ENCODE results near the gene ARHGEF10L.
"Not testable (repeated sequence)": the region's sequence is repeated elsewhere in the genome, so short reads cannot be mapped to it uniquely, and the experiment has no call there.

The ARHGEF10L gene

DNA sequence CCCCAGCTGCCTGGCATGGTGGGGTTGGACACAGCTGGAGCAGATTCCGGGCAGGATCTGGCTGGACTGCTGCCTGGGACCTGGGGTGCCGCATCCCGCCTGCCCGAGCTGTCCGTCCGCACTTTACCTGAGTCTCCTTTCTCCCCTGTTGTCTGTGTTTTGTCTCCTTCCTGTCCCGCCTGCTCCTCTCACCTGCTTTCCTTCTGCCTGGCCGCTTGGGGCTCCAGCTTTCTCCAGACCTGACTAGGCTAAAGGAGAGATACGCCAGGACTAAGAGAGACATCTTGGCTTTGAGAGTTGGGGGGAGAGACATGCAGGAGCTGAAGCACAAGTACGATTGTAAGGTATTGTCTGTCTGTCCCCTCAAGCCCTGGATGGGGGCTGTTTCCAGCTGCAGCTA, 73.3 kb downstream of the ARHGEF10L start:
- no peak for DNase-seq (ENCODE audit: low spot score)

- no peak for DNase-seq (ENCODE audit: low spot score)
Observed at GRCh38 chr1:17614586-17614985, 75.1 kb downstream of the ARHGEF10L start.

DNA sequence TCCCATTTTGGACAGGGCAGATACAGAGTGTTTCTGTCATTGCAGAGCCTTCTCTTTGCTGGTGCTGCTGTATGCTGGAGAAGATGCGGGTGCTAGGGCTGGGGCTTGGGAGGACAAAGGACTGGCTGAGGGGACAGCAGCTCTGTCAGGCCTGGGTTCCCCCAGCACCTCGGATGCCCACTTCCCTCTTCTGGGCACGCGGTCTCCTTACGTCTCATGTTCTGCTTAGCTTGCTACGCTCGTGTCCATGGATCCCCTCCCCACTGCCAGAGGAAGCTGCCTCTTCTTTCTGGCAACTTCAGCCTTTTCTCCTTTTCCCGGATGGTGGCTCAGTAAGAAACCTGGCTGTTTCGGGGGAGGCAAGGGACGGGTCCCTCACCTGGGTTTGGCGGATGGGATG, 75.7 kb downstream of the ARHGEF10L start:
- DNase-seq (ENCODE audit: low spot score), result no peak

GRCh38 chr1:17615959-17616358, 76.5 kb downstream of the ARHGEF10L start:
- no peak for DNase-seq (ENCODE audit: low spot score)

GRCh38 chr1:17616731-17617279, 77.3 kb downstream of the ARHGEF10L start:
- no peak for DNase-seq (ENCODE audit: low spot score)

DNA sequence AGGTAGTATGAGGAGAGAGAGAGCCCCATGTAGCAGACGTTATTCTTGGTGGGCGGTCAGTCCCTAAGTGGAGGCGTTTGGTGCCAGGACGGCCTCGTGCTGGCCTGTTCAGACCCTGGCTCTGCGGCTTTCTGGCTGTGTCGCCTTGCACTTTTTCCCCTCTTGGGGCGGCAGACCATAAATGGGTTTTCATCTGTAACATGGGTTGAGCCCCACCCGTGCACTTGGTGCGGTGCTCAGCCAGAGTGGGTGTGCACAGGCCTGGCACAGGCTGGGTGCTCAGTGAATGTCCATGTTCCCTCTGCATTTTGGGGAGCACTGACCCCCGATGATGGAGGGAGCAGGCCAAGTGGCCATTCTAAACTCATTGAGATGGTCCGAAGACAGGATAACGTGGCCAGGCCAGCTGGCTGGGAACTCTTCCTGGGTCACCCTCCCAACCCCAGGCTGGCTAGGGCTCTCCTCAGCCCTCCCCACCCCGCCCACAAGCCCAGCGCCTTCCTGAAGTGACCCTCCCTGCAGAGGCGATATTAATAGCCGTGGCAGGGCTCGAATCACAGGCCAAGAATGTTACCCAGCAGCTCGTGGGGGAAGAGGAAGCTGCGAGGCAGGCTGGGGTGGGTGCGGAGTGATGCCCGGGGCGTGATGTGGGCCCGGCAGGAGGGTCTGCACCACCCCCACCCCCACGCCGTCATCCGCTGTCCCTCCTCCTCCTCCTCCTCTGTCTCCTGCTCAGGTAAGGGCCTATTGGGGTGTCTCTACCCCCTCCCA, 78.5 kb downstream of the ARHGEF10L start:
- DNase-seq (ENCODE audit: low spot score), result peak; percentile 89

- peak; percentile 39 for DNase-seq (ENCODE audit: low spot score)
Observed at GRCh38 chr1:17618558-17619247, 79.2 kb downstream of the ARHGEF10L start.

GRCh38 chr1:17620448-17620847, 81.0 kb downstream of the ARHGEF10L start:
- DNase-seq (ENCODE audit: low spot score), result no peak

GRCh38 chr1:17621691-17622090, 82.2 kb downstream of the ARHGEF10L start:
- DNase-seq (ENCODE audit: low spot score), result no peak

DNA sequence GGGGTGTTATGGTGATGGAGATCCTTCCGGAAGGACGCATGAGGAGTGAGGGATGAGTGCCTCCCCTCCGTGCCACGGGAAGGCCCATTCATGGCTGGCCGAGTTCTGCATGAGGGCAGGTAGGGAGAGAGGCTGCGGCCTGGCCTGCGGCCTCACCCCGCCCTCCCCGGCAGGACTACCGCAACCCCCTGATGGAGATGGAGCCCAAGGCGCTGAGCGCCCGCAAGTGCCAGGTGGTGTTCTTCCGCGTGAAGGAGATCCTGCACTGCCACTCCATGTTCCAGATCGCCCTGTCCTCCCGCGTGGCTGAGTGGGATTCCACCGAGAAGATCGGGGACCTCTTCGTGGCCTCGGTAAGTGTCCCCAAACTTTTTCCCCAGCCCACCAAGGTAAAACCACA, 83.3 kb downstream of the ARHGEF10L start:
- DNase-seq (ENCODE audit: low spot score), result no peak

GRCh38 chr1:17624611-17625233, 85.2 kb downstream of the ARHGEF10L start:
- peak; percentile 82 for DNase-seq (ENCODE audit: low spot score)

GRCh38 chr1:17627239-17628052, 87.9 kb downstream of the ARHGEF10L start:
- DNase-seq (ENCODE audit: low spot score), result no peak

DNA sequence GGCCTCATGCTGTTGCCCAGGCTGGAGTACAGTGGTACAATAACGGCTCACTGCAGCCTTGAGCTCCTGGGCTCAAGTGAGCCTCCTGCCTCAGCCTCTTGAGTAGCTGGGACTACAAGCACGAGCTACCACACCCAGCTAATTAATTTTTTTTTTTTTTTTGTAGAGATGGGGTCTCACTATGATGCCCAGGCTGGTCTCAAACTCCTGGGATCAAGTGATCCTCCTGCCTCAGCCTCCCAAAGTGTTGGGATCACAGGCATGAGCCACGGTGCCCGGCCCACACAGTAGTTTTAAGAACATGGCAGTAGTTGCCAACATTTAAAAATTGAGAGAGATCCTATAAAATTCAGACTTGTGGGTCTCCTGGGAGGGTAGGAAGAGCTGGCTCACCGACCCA, 89.5 kb downstream of the ARHGEF10L start:
- DNase-seq (ENCODE audit: low spot score), result not testable (repeated sequence)

DNA sequence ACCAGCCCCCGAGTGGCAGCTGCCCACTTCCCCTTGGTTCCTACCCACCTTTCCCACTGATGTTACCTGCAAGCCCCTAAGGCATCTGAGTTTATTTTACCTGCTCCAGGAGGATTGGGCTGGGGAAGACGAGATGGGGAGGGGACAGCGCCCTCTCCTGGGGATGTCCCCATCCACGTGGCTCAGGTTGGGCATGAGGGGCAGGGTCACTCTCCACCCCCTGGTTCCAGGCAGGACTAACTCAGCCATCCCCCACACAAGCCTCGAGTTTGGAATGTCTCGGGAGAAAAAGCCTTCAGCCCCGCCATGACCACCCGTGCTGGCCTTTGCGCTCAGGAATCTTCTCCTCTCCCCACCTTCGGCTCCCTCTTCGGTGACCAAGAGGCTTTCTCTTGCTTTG, 90.0 kb downstream of the ARHGEF10L start:
- no peak for DNase-seq (ENCODE audit: low spot score)

DNA sequence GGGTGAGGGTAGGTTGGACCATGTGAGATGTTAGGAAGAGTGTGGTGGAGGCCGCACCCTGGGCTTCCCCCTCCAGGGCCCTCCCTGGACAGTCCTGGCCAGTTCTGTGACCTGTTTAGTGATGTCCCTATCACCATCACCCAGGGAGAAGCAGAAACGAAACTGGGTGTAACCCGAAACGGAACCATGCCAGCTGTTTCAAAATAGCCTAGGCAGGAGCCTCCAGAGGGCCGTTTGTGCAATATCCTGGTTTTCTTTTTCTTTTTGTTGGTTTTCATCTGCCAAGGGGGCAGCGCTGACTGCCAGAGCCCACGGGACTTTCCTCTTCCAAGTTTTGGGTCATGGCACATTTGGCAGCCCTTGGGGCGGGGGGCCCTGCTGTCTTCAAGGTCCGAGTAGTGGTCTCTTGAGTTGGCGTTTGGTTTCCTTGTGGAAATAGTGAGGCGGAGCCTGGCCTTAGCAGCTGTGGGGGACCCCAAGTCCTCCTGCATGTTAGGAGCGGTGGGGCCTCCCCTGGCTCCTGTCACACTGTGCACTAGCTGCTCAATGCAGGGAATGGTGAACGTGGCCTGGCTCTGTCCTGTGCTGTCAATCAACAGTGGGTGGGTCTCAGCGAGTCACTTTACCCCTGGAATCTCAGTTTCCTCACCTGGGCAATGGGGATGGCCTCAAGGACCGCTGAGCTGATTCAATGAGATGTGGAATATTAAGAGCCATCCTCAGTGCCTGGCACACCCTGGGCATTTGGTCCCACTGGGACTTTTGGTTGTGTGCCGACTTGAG, 90.7 kb downstream of the ARHGEF10L start:
- DNase-seq (ENCODE audit: low spot score), result peak; percentile 84

- DNase-seq (ENCODE audit: low spot score), result no peak
Observed at GRCh38 chr1:17630986-17631385, 91.5 kb downstream of the ARHGEF10L start.

DNA sequence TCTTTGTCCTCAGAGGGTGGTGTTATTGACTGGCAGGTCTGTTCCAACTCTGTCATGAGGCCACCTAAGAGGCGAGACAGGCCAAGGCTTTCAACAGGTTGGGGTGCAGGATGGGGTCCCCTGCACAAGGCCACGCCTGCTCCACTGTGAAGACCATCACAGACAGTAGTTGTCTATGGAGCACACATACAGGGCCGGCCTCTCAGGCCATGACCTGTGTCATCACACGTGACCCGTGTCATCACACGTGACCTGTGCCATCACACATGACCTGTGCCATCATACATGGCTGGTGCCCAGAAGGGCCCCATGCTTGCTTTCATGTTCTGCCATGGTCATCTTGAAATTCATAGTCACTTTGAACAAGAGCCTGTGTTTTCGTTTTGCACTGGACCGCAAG, 91.9 kb downstream of the ARHGEF10L start:
- no peak for DNase-seq (ENCODE audit: low spot score)

DNA sequence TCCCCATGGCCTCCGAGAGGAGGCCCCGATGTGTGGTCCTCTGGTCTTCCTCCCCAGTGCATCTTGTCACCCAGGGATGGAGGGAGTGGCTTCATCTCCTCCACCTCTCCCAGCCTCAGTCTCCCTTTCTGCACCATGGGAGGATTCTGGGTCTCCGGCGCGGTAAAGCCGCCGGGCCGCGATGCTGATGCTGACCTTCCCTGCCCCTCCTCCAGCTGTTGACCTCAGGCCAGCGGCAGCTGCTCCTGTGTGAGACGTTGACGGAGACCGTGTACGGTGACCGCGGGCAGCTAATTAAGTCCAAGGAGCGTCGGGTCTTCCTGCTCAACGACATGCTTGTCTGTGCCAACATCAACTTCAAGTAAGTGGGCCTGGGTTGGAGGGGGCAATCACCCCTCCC, 92.6 kb downstream of the ARHGEF10L start:
- no peak for DNase-seq (ENCODE audit: low spot score)

DNA sequence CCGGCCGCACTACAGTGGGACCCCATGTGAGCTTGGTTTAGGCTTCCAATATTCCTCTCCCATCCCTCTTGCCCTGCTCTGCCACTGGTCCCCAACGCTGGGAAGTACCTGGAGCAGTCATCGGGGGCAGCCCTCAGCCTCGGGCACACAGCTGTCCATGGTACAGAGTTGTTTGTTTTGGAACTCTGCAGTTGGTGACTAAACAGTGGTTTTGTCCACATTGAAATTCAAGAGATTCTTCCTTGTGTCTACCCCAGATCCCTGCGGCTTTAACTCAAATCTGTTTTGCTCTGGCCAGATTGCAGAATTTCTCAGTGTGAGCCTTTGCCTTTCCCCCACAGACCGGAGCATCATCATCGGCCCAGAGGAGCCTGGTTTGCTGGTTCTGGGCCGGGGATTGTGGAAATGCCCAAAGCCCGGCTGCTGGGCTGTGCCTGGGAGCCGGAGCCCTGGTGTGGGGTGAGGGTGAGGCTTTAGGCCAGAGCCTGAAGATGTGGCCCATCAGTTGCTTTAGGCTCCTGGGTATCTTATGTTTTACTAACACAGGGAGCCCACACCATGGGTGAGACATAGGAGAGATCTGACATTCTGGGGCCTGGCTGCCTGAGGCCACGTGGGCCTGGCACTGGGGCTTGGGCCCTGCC, 93.2 kb downstream of the ARHGEF10L start:
- peak; percentile 87 for DNase-seq (ENCODE audit: low spot score)

DNA sequence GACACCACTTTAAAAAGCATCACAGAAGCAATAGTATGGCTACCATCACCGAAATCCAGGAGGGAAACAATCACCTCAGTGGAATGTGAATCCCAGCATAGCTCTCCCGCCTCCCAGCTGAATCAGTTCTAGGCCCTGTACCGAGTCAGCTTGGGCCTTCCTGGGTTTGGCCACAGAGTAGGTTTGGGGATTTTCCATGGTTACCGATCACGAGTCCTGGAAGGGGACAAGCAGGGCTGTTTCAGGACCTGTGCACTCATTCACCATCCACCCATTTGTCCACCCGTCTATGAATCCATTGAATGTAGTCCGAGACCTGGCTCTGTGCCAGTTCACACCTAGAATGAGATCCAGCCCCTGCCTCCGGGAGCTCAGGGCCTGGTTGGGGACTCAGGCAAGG, 94.2 kb downstream of the ARHGEF10L start:
- peak; percentile 94 for DNase-seq (ENCODE audit: low spot score)

DNA sequence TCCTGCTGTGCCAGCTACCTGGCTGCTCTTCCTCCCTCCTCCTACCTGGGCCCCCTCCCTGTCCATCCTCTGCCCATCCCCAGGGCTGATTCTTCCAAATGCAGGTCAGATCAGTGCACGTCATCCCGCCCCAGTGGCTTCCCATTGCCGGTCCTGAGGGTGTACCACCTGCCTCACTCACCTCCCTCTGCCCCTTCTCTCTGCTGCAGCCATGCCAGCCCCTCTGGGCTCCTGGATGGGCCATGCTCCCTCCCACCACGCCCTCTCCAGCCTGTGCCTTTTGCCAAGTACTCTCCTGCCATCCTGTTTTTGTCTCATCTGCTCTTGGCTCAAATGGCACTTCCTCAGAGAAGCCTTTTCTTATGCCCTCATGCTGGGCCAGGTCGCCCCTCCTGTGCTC, 95.8 kb downstream of the ARHGEF10L start:
- DNase-seq (ENCODE audit: low spot score), result no peak
